Pancreas (tissue), 10 donors: ENCODE data around the gene KIR2DL4. TPM values are rescaled to one million over a fixed set of nuclear protein-coding genes. Genes with fewer than 3 reads are reported as not detected.
"Not testable (repeated sequence)": the region's sequence is repeated elsewhere in the genome, so short reads cannot be mapped to it uniquely, and the experiment has no call there.

Experiments
- ATAC-seq, 4 donors: fragments of 200-7000 bp; cut with Tn5 transposase; one replicate each; pipeline versions ENCODE4 v1.8.0 to v1.9.1; 2020; ENCODE audit warnings: mild to moderate bottlenecking in 4 of 4, moderate library complexity in 4 of 4
- DNase-seq, 6 donors: peaks; one replicate each; pipeline ENCODE4 v3.0.0-alpha.2; 2020
- FAIRE-seq: peaks from 2 replicates; lab custom pipeline; 2012; peaks lifted over from hg19 to GRCh38; lab: Jason Lieb, UNC
- H3K27ac ChIP-seq, 4 donors: fragments of 200-600 bp; sonication (generic); 1 replicate in 3 of 4; 2 replicates in 1 of 4; pipeline versions ENCODE4 v1.5.0 to v1.8.0; 2020
- H3K27me3 ChIP-seq, 4 donors: fragments of 200-600 bp; one replicate each; pipeline ENCODE4 v1.8.0; 2021
- H3K36me3 ChIP-seq, 3 donors: fragments of 200-600 bp; sonication (generic) in 1 of 3; one replicate each; pipeline versions ENCODE4 v1.5.0 to v1.8.0; 2020 to 2021
- H3K4me1 ChIP-seq, 3 donors: fragments of 200-600 bp; one replicate each; pipeline ENCODE4 v1.8.0; 2021
- H3K4me3 ChIP-seq, 4 donors: fragments of 200-600 bp; sonication (generic) in 2 of 4; one replicate each; pipeline versions ENCODE4 v1.5.0 to v1.8.0; 2020 to 2021
- H3K9me3 ChIP-seq, 4 donors: fragments of 200-600 bp; one replicate each; pipeline ENCODE4 v1.8.0; 2021
- WGBS, 2 donors: extraction: QIAGEN DNeasy Blood & Tissue Kit; methylation state at CpG; one replicate each; pipeline ENCODE4 v1.1.7; 2013; 5-methylcytosine and 5-hydroxymethylcytosine counted together
- intact Hi-C, 3 donors: fragments of 100-400 bp; cut with DNase I; formaldehyde crosslinking; loops; one replicate each; pipeline versions ENCODE4 v1.11.1 to v1.14.2; 2022
- polyA plus RNA-seq, 2 donors: library from polyadenylated mRNA; stranded (reverse); fragments of 200-250 nt; gene quantifications; one replicate each; pipeline ENCODE4 v1.2.3, GENCODE V29; 2013
- total RNA-seq, 6 donors: library from RNA; stranded (reverse); fragmentation: NEBNext Ultra II Directional in 4 of 6; extraction: Animal tissue kit (Norgen Biotek cat#: 25700) in 4 of 6; gene quantifications; one replicate each; pipeline versions ENCODE4 v1.2.1 to v1.2.4, GENCODE V29; 2021 to 2023
- TF ChIP-seq, protein P1 (sequence below), 4 donors: fragments of 200-600 bp; sonication (generic) in 3 of 4; IDR thresholded peaks; one replicate each; pipeline versions ENCODE4 v1.5.0 to v1.8.0; 2021; ENCODE audit warnings: antibody characterized with exemption in 4 of 4
- donor health status: healthy with polysubstance abuse.
- donor health status: DM: no; HTN: no; CAD: no; lungs with moderate emphysema.
- donor health status: DM: no; HTN: no; CAD: no.
- donor health status: control.
- donor health status: control.
- donor health status: Bipolar disorder and iron deficiency.
- donor health status: DM: yes; HTN: yes; CAD: no.
- donor health status: DM: no; HTN: no; CAD: no.
- donor health status: DM: no; HTN: no; CAD: no.
- donor health status: DM: yes; HTN: yes; CAD: no.

The KIR2DL4 gene
- total and polyA plus RNA-seq, 8 donors = 0.12 TPM; not detected in 7

GRCh38 chr19:54805665-54806515, 2.5 kb downstream of the KIR2DL4 start:
- H3K36me3 ChIP-seq = no peaks in the 10 kb centered on the region
- ATAC-seq (no peak), DNase-seq (no peak), FAIRE-seq (no peak)
- no peaks in the 10 kb centered on the region for H3K9me3 ChIP-seq
- no peak overlapping the region for H3K27ac ChIP-seq
- no peaks in the 10 kb centered on the region for H3K27me3 ChIP-seq
- TF ChIP-seq, protein P1, sequence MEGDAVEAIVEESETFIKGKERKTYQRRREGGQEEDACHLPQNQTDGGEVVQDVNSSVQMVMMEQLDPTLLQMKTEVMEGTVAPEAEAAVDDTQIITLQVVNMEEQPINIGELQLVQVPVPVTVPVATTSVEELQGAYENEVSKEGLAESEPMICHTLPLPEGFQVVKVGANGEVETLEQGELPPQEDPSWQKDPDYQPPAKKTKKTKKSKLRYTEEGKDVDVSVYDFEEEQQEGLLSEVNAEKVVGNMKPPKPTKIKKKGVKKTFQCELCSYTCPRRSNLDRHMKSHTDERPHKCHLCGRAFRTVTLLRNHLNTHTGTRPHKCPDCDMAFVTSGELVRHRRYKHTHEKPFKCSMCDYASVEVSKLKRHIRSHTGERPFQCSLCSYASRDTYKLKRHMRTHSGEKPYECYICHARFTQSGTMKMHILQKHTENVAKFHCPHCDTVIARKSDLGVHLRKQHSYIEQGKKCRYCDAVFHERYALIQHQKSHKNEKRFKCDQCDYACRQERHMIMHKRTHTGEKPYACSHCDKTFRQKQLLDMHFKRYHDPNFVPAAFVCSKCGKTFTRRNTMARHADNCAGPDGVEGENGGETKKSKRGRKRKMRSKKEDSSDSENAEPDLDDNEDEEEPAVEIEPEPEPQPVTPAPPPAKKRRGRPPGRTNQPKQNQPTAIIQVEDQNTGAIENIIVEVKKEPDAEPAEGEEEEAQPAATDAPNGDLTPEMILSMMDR (IDR thresholded peaks at IDR 0.05) = no peak
- 60 to 75% methylated on average over 14 of the region's 14 CpGs for WGBS, 2 donors
- intact Hi-C loops = no loop called here
- H3K4me3 ChIP-seq = no peak overlapping the region
- H3K4me1 ChIP-seq = no peaks in the 10 kb centered on the region

DNA sequence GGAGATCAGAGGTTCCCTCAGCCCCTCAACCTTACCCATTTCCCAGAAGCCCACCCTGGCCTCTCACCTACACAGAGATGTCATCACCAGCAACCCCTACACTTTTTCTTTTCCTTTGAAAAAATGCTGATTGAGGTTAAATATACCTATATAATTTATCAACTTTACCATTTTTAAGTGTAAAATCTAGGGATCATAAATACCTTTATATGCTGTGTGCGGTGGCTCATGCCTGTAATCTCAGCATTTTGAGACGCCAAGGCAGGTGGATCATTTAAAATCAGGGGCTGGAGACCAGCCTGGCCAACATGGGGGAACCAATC, 3.1 kb downstream of the KIR2DL4 start:
- no peak overlapping the region for H3K27ac ChIP-seq
- FAIRE-seq (no peak), ATAC-seq (no peak), DNase-seq (no peak)
- intact Hi-C loops = no loop called here
- WGBS, 2 donors = 52 to 68% methylated on average over 2 of the region's 2 CpGs
- no peaks in the 10 kb centered on the region for H3K27me3 ChIP-seq
- no peaks in the 10 kb centered on the region for H3K4me1 ChIP-seq
- H3K36me3 ChIP-seq = no peaks in the 10 kb centered on the region
- H3K4me3 ChIP-seq = no peak overlapping the region
- no peaks in the 10 kb centered on the region for H3K9me3 ChIP-seq
- TF ChIP-seq, protein P1 (IDR thresholded peaks at IDR 0.05) = no peak

DNA sequence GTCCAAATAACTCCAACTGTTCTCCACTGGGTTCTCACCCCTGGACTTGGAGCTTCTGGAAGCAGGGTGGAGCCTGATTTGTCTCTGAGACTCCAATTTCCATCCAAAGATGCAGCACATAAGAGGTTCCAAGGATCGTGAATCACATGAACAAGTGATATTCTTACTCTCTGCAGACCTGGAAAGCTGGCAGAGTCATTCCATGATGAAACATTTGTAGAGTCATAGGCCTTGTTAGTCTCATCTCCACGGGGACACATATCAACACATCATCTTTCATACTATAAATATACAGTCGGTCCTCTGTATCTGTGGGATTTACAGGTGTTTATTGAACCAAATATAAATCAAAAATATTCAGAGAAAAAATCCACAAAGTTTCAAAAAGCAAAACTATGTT, 11.2 kb downstream of the KIR2DL4 start:
- H3K27me3 ChIP-seq, H3K4me3 ChIP-seq, H3K4me1 ChIP-seq, intact Hi-C loops, H3K36me3 ChIP-seq, DNase-seq, H3K9me3 ChIP-seq, FAIRE-seq, ATAC-seq, H3K27ac ChIP-seq: not testable (repeated sequence)
- WGBS, 2 donors = 45 to 52% methylated on average over 3 of the region's 3 CpGs

GRCh38 chr19:54816251-54816650, 12.8 kb downstream of the KIR2DL4 start, which contains the start of gene KIR3DL1:
Gene KIR3DL1, plus strand, starts transcription at chr19:54816468.
- H3K27ac ChIP-seq, FAIRE-seq, DNase-seq, H3K4me3 ChIP-seq, H3K36me3 ChIP-seq, H3K27me3 ChIP-seq, H3K9me3 ChIP-seq, H3K4me1 ChIP-seq, ATAC-seq, intact Hi-C loops: not testable (repeated sequence)
- 79 to 92% methylated on average over 15 to 17 of the region's 17 CpGs for WGBS, 2 donors

DNA sequence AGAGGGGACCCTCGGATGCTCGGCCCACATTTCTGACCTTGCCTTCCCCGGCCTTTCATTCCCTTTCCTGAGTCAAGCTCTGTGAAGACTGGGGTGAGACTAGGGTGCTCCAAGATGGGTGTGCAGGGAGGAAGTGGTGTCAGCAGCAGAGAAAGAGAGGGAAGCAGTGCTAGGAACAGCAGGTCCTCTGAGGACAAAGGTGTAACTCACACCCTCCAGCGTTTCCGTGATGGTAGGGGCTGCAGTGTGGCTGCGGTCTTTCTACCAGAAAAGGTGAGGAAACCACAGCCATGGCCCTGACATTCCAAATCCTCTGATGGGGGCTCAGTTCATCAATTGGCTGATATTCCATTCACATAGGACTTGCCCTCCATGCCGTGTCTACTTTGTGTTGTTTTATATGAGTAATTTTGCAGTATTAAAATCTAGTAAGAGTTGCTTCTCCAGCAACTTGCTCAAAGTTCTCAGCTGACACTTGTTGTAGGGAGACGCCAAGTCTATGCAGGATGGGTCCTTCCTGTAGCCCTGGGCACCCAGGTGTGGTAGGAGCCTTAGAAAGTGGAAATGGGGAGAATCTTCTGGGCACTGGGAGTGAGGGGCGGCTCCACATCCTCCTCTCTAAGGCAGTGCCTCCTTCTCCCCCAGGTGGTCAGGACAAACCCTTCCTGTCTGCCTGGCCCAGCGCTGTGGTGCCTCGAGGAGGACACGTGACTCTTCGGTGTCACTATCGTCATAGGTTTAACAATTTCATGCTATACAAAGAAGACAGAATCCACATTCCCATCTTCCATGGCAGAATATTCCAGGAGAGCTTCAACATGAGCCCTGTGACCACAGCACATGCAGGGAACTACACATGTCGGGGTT, 14.5 kb downstream of the KIR2DL4 start:
- TF ChIP-seq, protein P1 (IDR thresholded peaks at IDR 0.05) = no peak
- intact Hi-C loops = no loop called here
- FAIRE-seq = no peak
- WGBS, 2 donors = 57 to 68% methylated on average over 15 of the region's 15 CpGs
- DNase-seq = no peak
- H3K4me3 ChIP-seq = no peak overlapping the region
- H3K36me3 ChIP-seq = no peaks in the 10 kb centered on the region
- no peaks in the 10 kb centered on the region for H3K4me1 ChIP-seq
- no peak for ATAC-seq
- no peaks in the 10 kb centered on the region for H3K27me3 ChIP-seq
- no peaks in the 10 kb centered on the region for H3K9me3 ChIP-seq
- no peak overlapping the region for H3K27ac ChIP-seq

DNA sequence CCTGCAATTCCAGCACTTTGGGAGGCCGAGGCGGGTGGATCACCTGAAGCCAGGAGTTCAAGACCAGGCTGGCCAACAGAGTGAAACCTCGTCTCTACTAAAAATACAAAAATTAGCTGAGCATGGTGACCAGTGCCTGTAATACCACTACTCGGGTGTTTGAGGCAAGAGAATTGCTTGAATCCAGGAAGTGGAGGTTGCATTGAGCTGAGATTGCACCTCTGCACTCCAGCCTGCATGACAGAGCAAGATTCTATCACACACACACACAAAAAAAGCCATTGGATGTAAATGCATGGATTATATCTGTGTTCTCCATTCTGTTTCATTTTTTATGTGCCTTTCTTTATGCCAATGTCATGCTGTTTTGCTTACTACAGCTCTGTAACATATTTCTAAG, 21.0 kb downstream of the KIR2DL4 start:
- WGBS, 2 donors = 27 to 47% methylated on average over 4 of the region's 4 CpGs
- DNase-seq, H3K4me1 ChIP-seq, H3K27me3 ChIP-seq, intact Hi-C loops, FAIRE-seq, H3K9me3 ChIP-seq, H3K36me3 ChIP-seq, H3K27ac ChIP-seq, H3K4me3 ChIP-seq, ATAC-seq: not testable (repeated sequence)

- H3K9me3 ChIP-seq = not testable (repeated sequence)
Measured at GRCh38 chr19:54825326-54825725, 21.9 kb downstream of the KIR2DL4 start.

GRCh38 chr19:54828064-54828463, 24.7 kb downstream of the KIR2DL4 start:
- H3K36me3 ChIP-seq, intact Hi-C loops: not testable (repeated sequence)
- WGBS, 2 donors = 51 to 63% methylated on average over 6 to 7 of the region's 8 CpGs

More at GRCh38 chr19:54825326-54825725, 21.9 kb downstream of the KIR2DL4 start:
- H3K4me1 ChIP-seq, intact Hi-C loops, DNase-seq, H3K36me3 ChIP-seq, H3K27me3 ChIP-seq, FAIRE-seq, H3K27ac ChIP-seq, H3K4me3 ChIP-seq, ATAC-seq: not testable (repeated sequence)
- 41 to 56% methylated on average over 7 of the region's 7 CpGs for WGBS, 2 donors

DNA sequence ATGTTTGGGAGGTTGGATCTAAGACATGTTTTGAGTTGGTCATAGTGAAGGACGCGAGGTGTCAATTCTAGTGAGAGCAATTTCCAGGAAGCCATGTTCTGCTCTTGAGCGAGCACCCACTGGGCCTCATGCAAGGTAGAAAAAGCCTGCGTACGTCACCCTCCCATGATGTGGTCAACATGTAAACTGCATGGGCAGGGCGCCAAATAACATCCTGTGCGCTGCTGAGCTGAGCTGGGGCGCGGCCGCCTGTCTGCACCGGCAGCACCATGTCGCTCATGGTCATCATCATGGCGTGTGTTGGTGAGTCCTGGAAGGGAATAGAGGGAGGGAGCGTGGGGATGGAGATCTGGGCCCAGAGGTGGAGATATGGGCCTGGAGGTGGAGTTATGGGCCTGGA, 29.1 kb downstream of the KIR2DL4 start, which contains the start of gene KIR2DS4:
KIR2DS4 (plus strand) TSS at position 181 of the 400 bp plus-strand sequence.
- DNase-seq, H3K4me1 ChIP-seq, H3K9me3 ChIP-seq, H3K27me3 ChIP-seq, FAIRE-seq, H3K27ac ChIP-seq, ATAC-seq, H3K4me3 ChIP-seq, H3K36me3 ChIP-seq, intact Hi-C loops: not testable (repeated sequence)
- 82 to 93% methylated on average over 14 of the region's 14 CpGs for WGBS, 2 donors

More at GRCh38 chr19:54828064-54828463, 24.7 kb downstream of the KIR2DL4 start:
- FAIRE-seq, H3K4me1 ChIP-seq, ATAC-seq, H3K4me3 ChIP-seq, H3K9me3 ChIP-seq, DNase-seq, H3K27me3 ChIP-seq, H3K27ac ChIP-seq: not testable (repeated sequence)
